Astrocyte of the spinal cord (primary cell): ENCODE data around the gene CYYR1.

Source experiments
- DNase-seq: peaks from one replicate; pipeline ENCODE4 v3.0.0; 2011; ENCODE audit warnings: low read depth, low spot score
- H3K4me3 ChIP-seq: 2 replicates; pipeline ENCODE4 v1.5.1; 2011; ENCODE audit warnings: low read depth, mild to moderate bottlenecking, low read length, moderate library complexity
- CTCF ChIP-seq: IDR thresholded peaks from 2 replicates; pipeline ENCODE4 v1.5.1; 2012; ENCODE audit warnings: low read depth, mild to moderate bottlenecking, low read length, inconsistent platforms
- in situ Hi-C: cut with HindIII; loops from 2 replicates; pipeline ENCODE4 v1.10.0; 2017; ENCODE audit warnings: low sequenced_read_pairs

Gene CYYR1

GRCh38 chr21:26453267-26453666 lies 119.8 kb downstream of the CYYR1 start:
- H3K4me3 ChIP-seq: no peak overlapping the region
- in situ Hi-C loops: no loop called here
- no peak for DNase-seq
- no peak for TF ChIP-seq CTCF

- no peak overlapping the region for H3K4me3 ChIP-seq
- no peak for TF ChIP-seq CTCF
- in situ Hi-C loops: no loop called here
- DNase-seq: no peak
Observed at GRCh38 chr21:26451081-26451740, 121.9 kb downstream of the CYYR1 start.

GRCh38 chr21:26449161-26449560 lies 123.9 kb downstream of the CYYR1 start:
- peak; percentile 42 for DNase-seq
- TF ChIP-seq CTCF: no peak
- no peak overlapping the region for H3K4me3 ChIP-seq
- in situ Hi-C loops: no loop called here

- TF ChIP-seq CTCF: no peak
- no peak overlapping the region for H3K4me3 ChIP-seq
- in situ Hi-C loops: no loop called here
- no peak for DNase-seq
Observed at GRCh38 chr21:26448751-26449150, 124.3 kb downstream of the CYYR1 start.

- no peak for TF ChIP-seq CTCF
- in situ Hi-C loops: no loop called here
- DNase-seq: no peak
- no peak overlapping the region for H3K4me3 ChIP-seq
Observed at GRCh38 chr21:26447932-26448475, 125.1 kb downstream of the CYYR1 start.

GRCh38 chr21:26445440-26445839 lies 127.6 kb downstream of the CYYR1 start:
- no peak for TF ChIP-seq CTCF
- peak; percentile 62 for DNase-seq
- in situ Hi-C loops: no loop called here
- H3K4me3 ChIP-seq: no peak overlapping the region

- in situ Hi-C loops: no loop called here
- no peak for TF ChIP-seq CTCF
- DNase-seq: no peak
- no peak overlapping the region for H3K4me3 ChIP-seq
Observed at GRCh38 chr21:26444646-26445045, 128.4 kb downstream of the CYYR1 start.
